ENCODE measurements around the gene USP4.
"Not testable (repeated sequence)": the region's sequence is repeated elsewhere in the genome, so short reads cannot be mapped to it uniquely, and the experiment has no call there.

Gene USP4

DNA sequence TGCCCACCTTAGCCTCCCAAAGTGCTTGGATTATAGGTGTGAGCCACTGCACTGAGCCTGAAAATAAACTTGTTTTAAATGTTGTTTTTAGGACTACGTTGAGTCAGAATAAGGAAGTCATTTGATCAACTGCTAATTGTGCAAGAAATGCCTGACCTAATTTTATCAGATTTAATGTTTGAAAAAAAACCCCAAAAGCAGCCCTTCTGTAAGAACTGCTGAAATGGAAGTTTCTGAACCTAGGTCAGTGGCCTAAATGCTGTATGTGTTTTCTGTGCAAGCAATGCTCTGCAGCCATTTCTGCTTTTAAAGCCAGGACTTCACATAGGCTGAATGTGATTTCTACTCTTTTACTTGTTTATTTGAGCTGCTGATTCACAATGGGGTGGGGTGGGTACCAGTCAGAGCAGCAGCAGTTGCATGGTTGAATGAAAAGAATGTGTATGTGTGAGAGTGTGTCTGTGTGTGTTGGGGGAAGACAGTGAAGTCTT is 11.7 kb upstream of the USP4 start:
- DNase-seq (ENCODE audit: low spot score): no peak
- peak overlapping the region; percentile 23 for H3K27ac ChIP-seq (replicated peaks; ENCODE audit: low read length)
- WGBS, 2 donors (ENCODE audit: extremely low coverage in 2 of 2, insufficient read length in 2 of 2, insufficient replicate concordance in 1 of 2): no CpG with 5 or more reads among the region's 1 CpG

DNA sequence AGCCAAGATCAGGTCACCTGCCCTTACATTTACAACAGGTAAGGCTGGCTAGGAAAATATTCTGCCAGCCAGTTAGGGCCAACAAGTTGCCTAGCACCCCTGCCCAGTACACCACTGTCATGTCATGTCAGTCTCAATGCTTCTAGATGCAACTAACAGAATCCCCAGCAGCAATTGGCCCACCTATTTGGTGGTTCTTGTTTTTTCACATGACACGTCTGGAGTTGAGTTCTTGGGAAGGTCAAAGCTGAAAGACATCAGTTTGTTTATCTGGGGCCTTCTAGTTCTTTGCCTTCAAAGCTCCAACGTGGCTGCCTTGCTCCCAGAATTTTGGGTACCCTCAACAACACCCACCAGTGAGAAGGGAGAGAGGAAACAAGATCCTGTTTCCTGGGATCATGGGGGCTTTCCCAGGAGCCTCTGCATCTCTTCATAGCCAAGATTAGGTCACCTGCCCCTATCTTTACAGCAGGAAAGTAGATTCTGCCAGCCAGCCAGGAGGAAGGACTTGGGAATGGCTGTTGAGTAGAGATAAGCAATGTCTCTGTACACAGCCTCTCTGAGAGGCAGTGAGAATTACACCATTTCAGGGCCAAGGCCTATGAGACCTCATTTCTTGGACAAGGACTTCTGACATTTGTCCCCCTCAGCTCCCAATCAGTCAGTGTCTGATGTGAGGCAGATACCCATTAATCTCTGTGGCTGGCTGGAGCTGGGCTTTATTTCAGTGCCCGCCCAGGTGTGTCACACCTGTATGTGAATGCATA is 9.7 kb upstream of the USP4 start:
- Histone ChIP-seq H3K27me3 (ENCODE audit: control insufficient read depth in 3 of 3, insufficient read depth in 3 of 3, low read depth in 1 of 3, low read length in 3 of 3) (no peaks in the 10 kb centered on the region), H2BK120ac (ENCODE audit: low read depth, low read length) (no peak overlapping the region), H3K4me3 (ENCODE audit: low read length in 2 of 2) (no peak overlapping the region), H2BK5ac (ENCODE audit: low read length) (no peak overlapping the region), H2AK5ac (ENCODE audit: low read depth, low read length) (no peak overlapping the region), H2AFZ (ENCODE audit: low read length) (no peak overlapping the region), H3K4ac (ENCODE audit: low read length) (no peak overlapping the region), H2BK12ac (ENCODE audit: low read length) (no peak overlapping the region), H3K23ac (ENCODE audit: low read depth, low read length, poor library complexity) (no peak overlapping the region), H3K9ac (ENCODE audit: low read depth, low read length, poor library complexity) (peak overlapping the region; percentile 16), H2BK15ac (ENCODE audit: low read length) (no peak overlapping the region), H3K27ac (replicated peaks; ENCODE audit: low read length) (no peak overlapping the region), H3K18ac (ENCODE audit: low read length) (no peak overlapping the region), H3K9me3 (replicated peaks in 1 of 2; ENCODE audit: control insufficient read depth in 2 of 2, insufficient read depth in 1 of 2, low read depth in 1 of 2, low read length in 2 of 2) (no peaks in the 10 kb centered on the region), H3K79me1 (ENCODE audit: low read depth, low read length) (peaks cover 1% of the 10 kb centered on the region), H3K4me2 (ENCODE audit: insufficient read depth, low read length, poor library complexity, severe bottlenecking) (no peak overlapping the region), H4K8ac (ENCODE audit: low read depth, low read length) (no peak overlapping the region), H3K14ac (ENCODE audit: low read length) (no peak overlapping the region), H4K91ac (ENCODE audit: low read depth, low read length, poor library complexity) (no peak overlapping the region), H3K4me1 (ENCODE audit: control insufficient read depth in 2 of 2, insufficient read depth in 1 of 2, low read depth in 1 of 2, low read length in 2 of 2) (peaks cover 3 to 7% of the 10 kb centered on the region in 2 donors), H3K36me3 (replicated peaks in 1 of 2; ENCODE audit: control insufficient read depth in 2 of 2, insufficient read depth in 2 of 2, low read length in 2 of 2) (no peaks in the 10 kb centered on the region)
- DNase-seq (ENCODE audit: low spot score): no peak
- no CpG with 5 or more reads among the region's 3 CpGs for WGBS, 2 donors (ENCODE audit: extremely low coverage in 2 of 2, insufficient read length in 2 of 2, insufficient replicate concordance in 1 of 2)

More for the DNA sequence above, 11.7 kb upstream of the USP4 start:
- H2BK5ac ChIP-seq (ENCODE audit: low read length): no peak overlapping the region
- H3K14ac ChIP-seq (ENCODE audit: low read length): no peak overlapping the region
- no peak overlapping the region for H2BK120ac ChIP-seq (ENCODE audit: low read depth, low read length)
- no peak overlapping the region for H2BK12ac ChIP-seq (ENCODE audit: low read length)
- H2AFZ ChIP-seq (ENCODE audit: low read length): peak overlapping the region; percentile 83
- no peak overlapping the region for H3K4me2 ChIP-seq (ENCODE audit: insufficient read depth, low read length, poor library complexity, severe bottlenecking)
- peaks cover 0 to 4% of the 10 kb centered on the region in 2 donors for H3K9me3 ChIP-seq (replicated peaks in 1 of 2; ENCODE audit: control insufficient read depth in 2 of 2, insufficient read depth in 1 of 2, low read depth in 1 of 2, low read length in 2 of 2)
- no peak overlapping the region for H2BK15ac ChIP-seq (ENCODE audit: low read length)
- no peaks in the 10 kb centered on the region for H3K27me3 ChIP-seq (ENCODE audit: control insufficient read depth in 3 of 3, insufficient read depth in 3 of 3, low read depth in 1 of 3, low read length in 3 of 3)
- H3K79me1 ChIP-seq (ENCODE audit: low read depth, low read length): peaks cover 1% of the 10 kb centered on the region
- H3K4me3 ChIP-seq (ENCODE audit: low read length in 2 of 2): no peak overlapping the region
- no peak overlapping the region for H3K23ac ChIP-seq (ENCODE audit: low read depth, low read length, poor library complexity)
- H3K4ac ChIP-seq (ENCODE audit: low read length): no peak overlapping the region
- H3K4me1 ChIP-seq (ENCODE audit: control insufficient read depth in 2 of 2, insufficient read depth in 1 of 2, low read depth in 1 of 2, low read length in 2 of 2): peaks cover 3 to 7% of the 10 kb centered on the region in 2 donors
- no peak overlapping the region for H3K18ac ChIP-seq (ENCODE audit: low read length)
- H4K8ac ChIP-seq (ENCODE audit: low read depth, low read length): no peak overlapping the region
- H3K9ac ChIP-seq (ENCODE audit: low read depth, low read length, poor library complexity): no peak overlapping the region
- H3K36me3 ChIP-seq (replicated peaks in 1 of 2; ENCODE audit: control insufficient read depth in 2 of 2, insufficient read depth in 2 of 2, low read length in 2 of 2): peaks cover 9 to 12% of the 10 kb centered on the region in 2 donors
- H2AK5ac ChIP-seq (ENCODE audit: low read depth, low read length): no peak overlapping the region
- H4K91ac ChIP-seq (ENCODE audit: low read depth, low read length, poor library complexity): no peak overlapping the region

DNA sequence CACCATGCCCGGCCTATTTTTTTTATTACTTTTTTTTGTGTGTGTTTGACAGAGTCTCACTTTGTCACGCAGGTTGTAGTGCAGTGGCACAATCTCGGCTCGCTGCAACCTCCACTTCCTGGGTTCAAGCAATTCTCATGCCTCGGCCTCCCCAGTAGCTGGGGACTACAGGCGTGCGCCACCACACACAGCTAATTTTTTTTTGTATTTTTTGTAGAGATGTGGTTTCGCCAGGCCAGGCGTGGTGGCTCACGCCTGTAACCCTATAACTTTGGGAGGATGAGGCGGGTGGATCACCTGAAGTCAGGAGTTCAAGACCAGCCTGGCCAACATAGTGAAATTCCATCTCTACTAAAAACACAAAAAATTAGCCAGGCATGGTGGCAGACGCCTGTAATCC is 8.5 kb upstream of the USP4 start:
- not testable (repeated sequence) for H2BK5ac ChIP-seq (ENCODE audit: low read length); H2AFZ ChIP-seq (ENCODE audit: low read length); H3K9me3 ChIP-seq (replicated peaks in 1 of 2; ENCODE audit: control insufficient read depth in 2 of 2, insufficient read depth in 1 of 2, low read depth in 1 of 2, low read length in 2 of 2); H2AK5ac ChIP-seq (ENCODE audit: low read depth, low read length); H2BK15ac ChIP-seq (ENCODE audit: low read length); H3K18ac ChIP-seq (ENCODE audit: low read length); H3K27ac ChIP-seq (replicated peaks; ENCODE audit: low read length); H2BK12ac ChIP-seq (ENCODE audit: low read length); H4K91ac ChIP-seq (ENCODE audit: low read depth, low read length, poor library complexity); H3K23ac ChIP-seq (ENCODE audit: low read depth, low read length, poor library complexity); H3K4me1 ChIP-seq (ENCODE audit: control insufficient read depth in 2 of 2, insufficient read depth in 1 of 2, low read depth in 1 of 2, low read length in 2 of 2); H3K79me1 ChIP-seq (ENCODE audit: low read depth, low read length); H3K9ac ChIP-seq (ENCODE audit: low read depth, low read length, poor library complexity); H3K4me3 ChIP-seq (ENCODE audit: low read length in 2 of 2); DNase-seq (ENCODE audit: low spot score); H3K36me3 ChIP-seq (replicated peaks in 1 of 2; ENCODE audit: control insufficient read depth in 2 of 2, insufficient read depth in 2 of 2, low read length in 2 of 2); H3K4ac ChIP-seq (ENCODE audit: low read length); H3K14ac ChIP-seq (ENCODE audit: low read length); H4K8ac ChIP-seq (ENCODE audit: low read depth, low read length); H2BK120ac ChIP-seq (ENCODE audit: low read depth, low read length); H3K4me2 ChIP-seq (ENCODE audit: insufficient read depth, low read length, poor library complexity, severe bottlenecking); H3K27me3 ChIP-seq (ENCODE audit: control insufficient read depth in 3 of 3, insufficient read depth in 3 of 3, low read depth in 1 of 3, low read length in 3 of 3)
- WGBS, 2 donors (ENCODE audit: extremely low coverage in 2 of 2, insufficient read length in 2 of 2, insufficient replicate concordance in 1 of 2): no CpG with 5 or more reads among the region's 12 CpGs

DNA sequence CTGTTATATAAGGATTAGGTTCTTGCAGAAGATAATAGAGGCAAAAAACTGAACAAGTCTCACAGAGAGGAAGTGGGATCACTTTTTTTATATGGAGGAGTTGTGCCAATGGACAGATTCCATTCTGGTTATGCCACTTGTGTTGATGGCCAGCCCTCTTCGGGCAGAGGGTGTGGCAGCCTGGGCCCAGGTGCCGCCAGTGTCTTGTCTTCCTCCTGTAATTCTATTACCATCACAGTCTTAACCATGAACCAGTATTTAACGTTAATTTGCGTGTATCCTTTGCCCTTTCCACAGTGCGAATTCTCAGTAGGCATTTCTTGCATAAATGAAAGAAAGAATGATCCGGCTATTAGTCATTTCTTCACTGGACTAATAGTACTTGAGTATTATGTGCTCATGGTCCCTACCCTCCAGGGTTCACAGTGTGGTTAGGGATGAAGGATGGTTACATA is 7.0 kb upstream of the USP4 start:
- Histone ChIP-seq H4K8ac (ENCODE audit: low read depth, low read length) (no peak overlapping the region), H3K4me3 (ENCODE audit: low read length in 2 of 2) (no peak overlapping the region), H2BK120ac (ENCODE audit: low read depth, low read length) (no peak overlapping the region), H3K9ac (ENCODE audit: low read depth, low read length, poor library complexity) (no peak overlapping the region), H3K18ac (ENCODE audit: low read length) (no peak overlapping the region), H3K4me2 (ENCODE audit: insufficient read depth, low read length, poor library complexity, severe bottlenecking) (no peak overlapping the region), H3K9me3 (replicated peaks in 1 of 2; ENCODE audit: control insufficient read depth in 2 of 2, insufficient read depth in 1 of 2, low read depth in 1 of 2, low read length in 2 of 2) (no peaks in the 10 kb centered on the region), H3K4me1 (ENCODE audit: control insufficient read depth in 2 of 2, insufficient read depth in 1 of 2, low read depth in 1 of 2, low read length in 2 of 2) (peaks cover 3 to 4% of the 10 kb centered on the region in 2 donors), H3K27me3 (ENCODE audit: control insufficient read depth in 3 of 3, insufficient read depth in 3 of 3, low read depth in 1 of 3, low read length in 3 of 3) (no peaks in the 10 kb centered on the region), H3K14ac (ENCODE audit: low read length) (no peak overlapping the region), H3K4ac (ENCODE audit: low read length) (no peak overlapping the region), H3K36me3 (replicated peaks in 1 of 2; ENCODE audit: control insufficient read depth in 2 of 2, insufficient read depth in 2 of 2, low read length in 2 of 2) (no peaks in the 10 kb centered on the region), H2AK5ac (ENCODE audit: low read depth, low read length) (no peak overlapping the region), H3K79me1 (ENCODE audit: low read depth, low read length) (peaks cover 1% of the 10 kb centered on the region), H2BK12ac (ENCODE audit: low read length) (no peak overlapping the region), H4K91ac (ENCODE audit: low read depth, low read length, poor library complexity) (no peak overlapping the region), H3K27ac (replicated peaks; ENCODE audit: low read length) (no peak overlapping the region), H3K23ac (ENCODE audit: low read depth, low read length, poor library complexity) (no peak overlapping the region), H2BK5ac (ENCODE audit: low read length) (no peak overlapping the region), H2BK15ac (ENCODE audit: low read length) (no peak overlapping the region), H2AFZ (ENCODE audit: low read length) (no peak overlapping the region)
- WGBS, 2 donors (ENCODE audit: extremely low coverage in 2 of 2, insufficient read length in 2 of 2, insufficient replicate concordance in 1 of 2): no CpG with 5 or more reads among the region's 6 CpGs
- no peak for DNase-seq (ENCODE audit: low spot score)
